Activated CD8-positive, alpha-beta T cell treated with anti-CD3 and anti-CD28 coated beads for 36 hours (primary cell): Measurements from ENCODE around the gene NELFA. TPM values are rescaled to one million over a fixed set of nuclear protein-coding genes. Genes with fewer than 3 reads are reported as not detected.

Experiments
- ATAC-seq: fragments of 200-7000 bp; cut with Tn5 transposase; one replicate; pipeline ENCODE4 v1.10.0; 2021; ENCODE audit warnings: mild to moderate bottlenecking, moderate library complexity
- CTCF ChIA-PET: fragments of 350-600 bp; sonication (Branson Sonifier 250); formaldehyde crosslinking; loops from one replicate; lab custom pipeline; 2021; ENCODE audit warnings: antibody characterized with exemption; lab: Charles Lee
- POLR2A ChIA-PET: fragments of 350-600 bp; sonication (Branson Sonifier 250); formaldehyde crosslinking; loops from one replicate; lab custom pipeline; 2021; ENCODE audit warnings: antibody characterized with exemption; lab: Charles Lee
- DNase-seq: peaks from one replicate; pipeline ENCODE4 v3.0.0-alpha.2; 2020
- H3K27ac Mint-ChIP-seq: one replicate; pipeline ENCODE4 v1.8.0; 2021; ENCODE audit warnings: mild to moderate bottlenecking, mixed read lengths
- H3K27me3 Mint-ChIP-seq: one replicate; pipeline ENCODE4 v1.8.0; 2021; ENCODE audit warnings: mixed read lengths
- H3K36me3 Mint-ChIP-seq: one replicate; pipeline ENCODE4 v1.8.0; 2021; ENCODE audit warnings: low read depth, mixed read lengths
- H3K4me1 Mint-ChIP-seq: one replicate; pipeline ENCODE4 v1.8.0; 2021; ENCODE audit warnings: low read depth, mixed read lengths
- H3K4me3 Mint-ChIP-seq: one replicate; pipeline ENCODE4 v1.8.0; 2021; ENCODE audit warnings: mild to moderate bottlenecking, moderate library complexity, mixed read lengths
- H3K9me3 Mint-ChIP-seq: one replicate; pipeline ENCODE4 v1.8.0; 2021; ENCODE audit warnings: mixed read lengths
- CTCF ChIP-seq: fragments of 200-600 bp; IDR thresholded peaks from one replicate; pipeline ENCODE4 v1.8.0; 2022; ENCODE audit warnings: antibody characterized with exemption, mild to moderate bottlenecking
- intact Hi-C: fragments of 100-400 bp; cut with micrococcal nuclease; formaldehyde crosslinking; loops from one replicate; pipeline ENCODE4 v1.10.0; 2022
- total RNA-seq, 2 experiments: library from RNA; stranded (reverse); gene quantifications; one replicate each; pipeline ENCODE4 v1.2.3, GENCODE V29; 2021

NELFA gene
- total RNA-seq, 2 experiments from 2014 or later = 43.9 to 46.3 TPM

- peak; percentile 2 for ATAC-seq
- POLR2A ChIA-PET = interaction anchor here (1.5 to 3.1 kb wide), 2 partner anchors 13 to 25 kb away, joined by 3 to 8 read pairs; partner anchors contain the start of gene NELFA
Measured at GRCh38 chr4:1983846-1984405, 24.8 kb downstream of the NELFA start.

GRCh38 chr4:1983053-1983845 is 25.5 kb downstream of the NELFA start:
- ChIA-PET POLR2A (interaction anchor here (1.7 to 3.1 kb wide), 2 partner anchors 26 kb away, joined by 5 to 8 read pairs; partner anchors contain the start of gene NELFA), CTCF (no interaction called here)
- H3K4me1 Mint-ChIP-seq = no peaks in the 10 kb centered on the region
- H3K27ac Mint-ChIP-seq = no peak overlapping the region
- H3K9me3 Mint-ChIP-seq = no peaks in the 10 kb centered on the region
- TF ChIP-seq CTCF = no peak
- no peaks in the 10 kb centered on the region for H3K27me3 Mint-ChIP-seq
- DNase-seq (no peak), ATAC-seq (peak; percentile 15)
- no peak overlapping the region for H3K4me3 Mint-ChIP-seq
- intact Hi-C loops = no loop called here
- H3K36me3 Mint-ChIP-seq = peaks cover 21% of the 10 kb centered on the region

More at GRCh38 chr4:1983846-1984405, 24.8 kb downstream of the NELFA start:
- H3K4me1 Mint-ChIP-seq = no peaks in the 10 kb centered on the region
- no peak overlapping the region for H3K4me3 Mint-ChIP-seq
- peaks cover 17% of the 10 kb centered on the region for H3K36me3 Mint-ChIP-seq
- no peak overlapping the region for H3K27ac Mint-ChIP-seq
- intact Hi-C loops = no loop called here
- CTCF ChIA-PET = no interaction called here
- no peaks in the 10 kb centered on the region for H3K27me3 Mint-ChIP-seq
- TF ChIP-seq CTCF = no peak
- H3K9me3 Mint-ChIP-seq = no peaks in the 10 kb centered on the region
- no peak for DNase-seq

GRCh38 chr4:1982124-1983052 is 26.4 kb downstream of the NELFA start:
- H3K36me3 Mint-ChIP-seq = peaks cover 27% of the 10 kb centered on the region
- intact Hi-C loops = no loop called here
- ChIA-PET POLR2A (interaction anchor here (0.6 to 1.7 kb wide), 2 partner anchors 13 to 27 kb away, joined by 3 to 5 read pairs; partner anchors contain the start of gene NELFA), CTCF (no interaction called here)
- H3K9me3 Mint-ChIP-seq = no peaks in the 10 kb centered on the region
- H3K4me3 Mint-ChIP-seq = no peak overlapping the region
- no peaks in the 10 kb centered on the region for H3K27me3 Mint-ChIP-seq
- ATAC-seq = no peak
- TF ChIP-seq CTCF = no peak
- H3K4me1 Mint-ChIP-seq = no peaks in the 10 kb centered on the region
- H3K27ac Mint-ChIP-seq = no peak overlapping the region
- no peak for DNase-seq

GRCh38 chr4:1981251-1982058 is 27.3 kb downstream of the NELFA start:
- no peak for TF ChIP-seq CTCF
- H3K27me3 Mint-ChIP-seq = no peaks in the 10 kb centered on the region
- peaks cover 29% of the 10 kb centered on the region for H3K36me3 Mint-ChIP-seq
- H3K27ac Mint-ChIP-seq = no peak overlapping the region
- ChIA-PET CTCF (no interaction called here), POLR2A (interaction anchor here (1.7 kb wide), 1 partner anchor 28 kb away, joined by 5 read pairs; the partner anchor contains the start of gene NELFA)
- H3K4me3 Mint-ChIP-seq = no peak overlapping the region
- no peak for ATAC-seq
- intact Hi-C loops = no loop called here
- DNase-seq = peak; percentile 32
- no peaks in the 10 kb centered on the region for H3K9me3 Mint-ChIP-seq
- H3K4me1 Mint-ChIP-seq = no peaks in the 10 kb centered on the region
